Osteocyte (in vitro differentiated cells): Measurements from ENCODE around the gene CHST14. TPM values are rescaled to one million over a fixed set of nuclear protein-coding genes. Genes with fewer than 3 reads are reported as not detected.

Source experiments
- DNase-seq: peaks from one replicate; pipeline ENCODE4 v3.0.0; 2021; ENCODE audit warnings: mixed read lengths; ENCODE audit not compliant: unreplicated experiment; ENCODE audit errors: extremely low spot score
- H3K27ac Mint-ChIP-seq: one replicate; pipeline ENCODE4 v1.8.0; 2021; ENCODE audit warnings: mild to moderate bottlenecking, mixed read lengths; ENCODE audit not compliant: unreplicated experiment
- H3K27me3 Mint-ChIP-seq: one replicate; pipeline ENCODE4 v1.8.0; 2021; ENCODE audit warnings: mixed read lengths; ENCODE audit not compliant: unreplicated experiment
- H3K36me3 Mint-ChIP-seq: one replicate; pipeline ENCODE4 v1.8.0; 2021; ENCODE audit warnings: mixed read lengths; ENCODE audit not compliant: unreplicated experiment
- H3K4me1 Mint-ChIP-seq: one replicate; pipeline ENCODE4 v1.8.0; 2021; ENCODE audit warnings: mixed read lengths; ENCODE audit not compliant: unreplicated experiment
- H3K4me3 Mint-ChIP-seq: one replicate; pipeline ENCODE4 v1.8.0; 2021; ENCODE audit warnings: mild to moderate bottlenecking, moderate library complexity, mixed read lengths; ENCODE audit not compliant: unreplicated experiment
- H3K9me3 Mint-ChIP-seq: one replicate; pipeline ENCODE4 v1.8.0; 2021; ENCODE audit warnings: mixed read lengths; ENCODE audit not compliant: unreplicated experiment
- CTCF ChIP-seq: fragments of 200-600 bp; sonication (generic); IDR thresholded peaks from 2 replicates; pipeline ENCODE4 v1.5.0; 2021; ENCODE audit warnings: antibody characterized with exemption, mild to moderate bottlenecking, moderate library complexity
- total RNA-seq: library from RNA; stranded (reverse); gene quantifications from 2 replicates; pipeline ENCODE4 v1.2.1, GENCODE V29; 2021

The CHST14 gene
- total RNA-seq, 1 donor from 2014 or later = 46.4 TPM

- DNase-seq = no peak
- H3K36me3 Mint-ChIP-seq = no peaks in the 10 kb centered on the region
- H3K4me3 Mint-ChIP-seq = no peak overlapping the region
- TF ChIP-seq CTCF = no peak
- peaks cover 36% of the 10 kb centered on the region for H3K27me3 Mint-ChIP-seq
- H3K9me3 Mint-ChIP-seq = no peaks in the 10 kb centered on the region
- H3K27ac Mint-ChIP-seq = no peak overlapping the region
- peaks cover 14% of the 10 kb centered on the region for H3K4me1 Mint-ChIP-seq
These were observed 24.7 kb downstream of the CHST14 start for GRCh38 chr15:40495516-40495915.

- H3K27me3 Mint-ChIP-seq = peaks cover 29% of the 10 kb centered on the region
- no peaks in the 10 kb centered on the region for H3K9me3 Mint-ChIP-seq
- H3K4me1 Mint-ChIP-seq = peaks cover 14% of the 10 kb centered on the region
- DNase-seq = no peak
- H3K27ac Mint-ChIP-seq = no peak overlapping the region
- H3K36me3 Mint-ChIP-seq = no peaks in the 10 kb centered on the region
- no peak overlapping the region for H3K4me3 Mint-ChIP-seq
- no peak for TF ChIP-seq CTCF
These were observed 27.6 kb downstream of the CHST14 start for GRCh38 chr15:40498418-40498817.

- no peak for TF ChIP-seq CTCF
- no peak overlapping the region for H3K4me3 Mint-ChIP-seq
- no peaks in the 10 kb centered on the region for H3K36me3 Mint-ChIP-seq
- peaks cover 13% of the 10 kb centered on the region for H3K4me1 Mint-ChIP-seq
- peaks cover 26% of the 10 kb centered on the region for H3K27me3 Mint-ChIP-seq
- no peaks in the 10 kb centered on the region for H3K9me3 Mint-ChIP-seq
- no peak overlapping the region for H3K27ac Mint-ChIP-seq
- peak; percentile 38 for DNase-seq
These were observed 28.1 kb downstream of the CHST14 start for GRCh38 chr15:40498891-40499290.

- Mint-ChIP-seq H3K9me3 (no peaks in the 10 kb centered on the region), H3K27me3 (peaks cover 21% of the 10 kb centered on the region), H3K27ac (no peak overlapping the region), H3K4me1 (peaks cover 8% of the 10 kb centered on the region), H3K4me3 (no peak overlapping the region), H3K36me3 (no peaks in the 10 kb centered on the region)
- TF ChIP-seq CTCF = no peak
- DNase-seq = peak; percentile 15
These were observed 29.1 kb downstream of the CHST14 start for GRCh38 chr15:40499931-40500330.

GRCh38 chr15:40500568-40501330 is 30.0 kb downstream of the CHST14 start:
- no peak overlapping the region for H3K27ac Mint-ChIP-seq
- H3K4me1 Mint-ChIP-seq = peaks cover 8% of the 10 kb centered on the region
- H3K27me3 Mint-ChIP-seq = peaks cover 16% of the 10 kb centered on the region
- H3K9me3 Mint-ChIP-seq = no peaks in the 10 kb centered on the region
- H3K4me3 Mint-ChIP-seq = no peak overlapping the region
- TF ChIP-seq CTCF = no peak
- DNase-seq = no peak
- H3K36me3 Mint-ChIP-seq = no peaks in the 10 kb centered on the region
